OCI-LY1 (cell line): ENCODE data around the gene GMPS.

Experiments used
- H2AFZ ChIP-seq: fragments of 200-600 bp; sonication (generic), shearing (Covaris generic); 2 replicates; pipeline ENCODE4 v1.6.0; 2014; ENCODE audit warnings: antibody characterized with exemption, mild to moderate bottlenecking, low read length
- H3F3A ChIP-seq: fragments of 200-600 bp; sonication (generic), shearing (Covaris generic); 2 replicates; pipeline ENCODE4 v1.6.0; 2014; ENCODE audit warnings: mild to moderate bottlenecking, antibody characterized with exemption, low read length, moderate library complexity; ENCODE audit not compliant: insufficient read depth
- H3K27ac ChIP-seq: fragments of 200-600 bp; sonication (generic); 2 replicates; pipeline ENCODE4 v1.5.1; 2014; ENCODE audit warnings: low read length, mixed run types, mild to moderate bottlenecking, low read depth; ENCODE audit not compliant: poor library complexity, severe bottlenecking
- H3K27me3 ChIP-seq: fragments of 200-600 bp; sonication (generic); 2 replicates; pipeline ENCODE4 v1.6.0; 2014; ENCODE audit warnings: antibody characterized with exemption, mild to moderate bottlenecking, low read length, moderate library complexity; ENCODE audit not compliant: insufficient read depth
- H3K36me3 ChIP-seq: fragments of 200-600 bp; sonication (generic); 2 replicates; pipeline ENCODE4 v1.6.1; 2014; ENCODE audit warnings: mild to moderate bottlenecking, antibody characterized with exemption, low read length, moderate library complexity, mixed read lengths; ENCODE audit not compliant: insufficient read depth
- H3K4me1 ChIP-seq: fragments of 200-600 bp; sonication (generic); 2 replicates; pipeline ENCODE4 v1.5.1; 2014; ENCODE audit warnings: mild to moderate bottlenecking, low read length, moderate library complexity; ENCODE audit not compliant: insufficient read depth, severe bottlenecking
- H3K4me2 ChIP-seq: fragments of 200-600 bp; sonication (generic), shearing (Covaris generic); 2 replicates; pipeline ENCODE4 v1.6.1; 2014; ENCODE audit warnings: low read length
- H3K4me3 ChIP-seq: fragments of 200-600 bp; sonication (generic); 2 replicates; pipeline ENCODE4 v1.5.1; 2014; ENCODE audit warnings: low read length, low read depth, mild to moderate bottlenecking, mixed read lengths; ENCODE audit not compliant: poor library complexity, severe bottlenecking
- H3K79me2 ChIP-seq: fragments of 200-600 bp; shearing (Covaris generic); 2 replicates; pipeline ENCODE4 v1.6.1; 2016; ENCODE audit warnings: mixed run types, low read length, mixed read lengths; ENCODE audit not compliant: insufficient read depth
- H3K9ac ChIP-seq: fragments of 200-600 bp; sonication (generic), shearing (Covaris generic); 2 replicates; pipeline ENCODE4 v1.6.1; 2014; ENCODE audit warnings: mild to moderate bottlenecking, low read length, mixed read lengths
- H3K9me2 ChIP-seq: fragments of 200-600 bp; sonication (generic), shearing (Covaris generic); 2 replicates; pipeline ENCODE4 v1.6.1; 2014; ENCODE audit warnings: low read depth, mild to moderate bottlenecking, low read length, mixed read lengths
- H3K9me3 ChIP-seq: fragments of 200-600 bp; shearing (Covaris generic); 2 replicates; pipeline ENCODE4 v1.6.1; 2014; ENCODE audit warnings: low read length, mixed read lengths
- H4K20me1 ChIP-seq: fragments of 200-600 bp; sonication (generic), shearing (Covaris generic); 2 replicates; pipeline ENCODE4 v1.6.0; 2016; ENCODE audit warnings: mild to moderate bottlenecking, low read length; ENCODE audit not compliant: insufficient read depth
- EZH2 ChIP-seq: fragments of 200-600 bp; sonication (generic), shearing (Covaris generic); IDR thresholded peaks from 2 replicates; pipeline ENCODE4 v1.8.0; 2017; ENCODE audit warnings: borderline replicate concordance, mixed run types, mild to moderate bottlenecking, antibody characterized with exemption, low read length, moderate library complexity, mixed read lengths
- TF ChIP-seq, protein P1 (sequence below): fragments of 200-600 bp; sonication (generic), shearing (Covaris generic); IDR thresholded peaks from 2 replicates; pipeline ENCODE4 v1.5.1; 2017; ENCODE audit warnings: mild to moderate bottlenecking, antibody characterized with exemption, low read length, moderate library complexity, mixed read lengths

The GMPS gene

DNA sequence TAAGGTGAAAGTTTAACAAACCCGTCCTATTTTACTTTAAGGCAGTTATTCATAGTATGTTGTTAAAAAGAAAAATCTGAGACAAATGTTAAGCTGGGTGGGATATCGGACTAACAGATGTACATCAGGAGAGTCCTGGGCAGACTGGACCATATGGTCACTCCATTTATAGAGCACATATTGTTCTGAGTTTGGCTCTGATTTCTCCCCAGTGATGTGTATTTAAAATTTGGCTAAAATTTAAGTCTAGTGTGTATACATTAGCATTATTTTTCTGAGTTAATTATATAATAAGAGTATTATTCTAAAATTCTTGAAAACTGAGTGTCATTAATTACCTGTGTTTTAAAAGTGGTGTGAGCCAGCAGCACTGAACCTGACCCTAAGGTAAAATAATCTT, 6.1 kb downstream of the GMPS start:
- Histone ChIP-seq H3K27me3 (no peaks in the 10 kb centered on the region), H3K4me1 (peaks cover 45% of the 10 kb centered on the region), H2AFZ (no peak overlapping the region), H3K36me3 (peaks cover 4% of the 10 kb centered on the region; the same call in 1 of the 2 replicates), H3K4me2 (no peak overlapping the region; the same call in 1 of the 2 replicates), H3F3A (no peaks in the 10 kb centered on the region), H3K79me2 (peaks cover 100% of the 10 kb centered on the region), H3K9me3 (no peaks in the 10 kb centered on the region), H3K9me2 (no peaks in the 10 kb centered on the region), H3K4me3 (no peak overlapping the region), H3K27ac (no peak overlapping the region), H3K9ac (no peak overlapping the region), H4K20me1 (no peaks in the 10 kb centered on the region; the same call in none of the 2 replicates)
- no peak for TF ChIP-seq EZH2
- TF ChIP-seq, protein P1, sequence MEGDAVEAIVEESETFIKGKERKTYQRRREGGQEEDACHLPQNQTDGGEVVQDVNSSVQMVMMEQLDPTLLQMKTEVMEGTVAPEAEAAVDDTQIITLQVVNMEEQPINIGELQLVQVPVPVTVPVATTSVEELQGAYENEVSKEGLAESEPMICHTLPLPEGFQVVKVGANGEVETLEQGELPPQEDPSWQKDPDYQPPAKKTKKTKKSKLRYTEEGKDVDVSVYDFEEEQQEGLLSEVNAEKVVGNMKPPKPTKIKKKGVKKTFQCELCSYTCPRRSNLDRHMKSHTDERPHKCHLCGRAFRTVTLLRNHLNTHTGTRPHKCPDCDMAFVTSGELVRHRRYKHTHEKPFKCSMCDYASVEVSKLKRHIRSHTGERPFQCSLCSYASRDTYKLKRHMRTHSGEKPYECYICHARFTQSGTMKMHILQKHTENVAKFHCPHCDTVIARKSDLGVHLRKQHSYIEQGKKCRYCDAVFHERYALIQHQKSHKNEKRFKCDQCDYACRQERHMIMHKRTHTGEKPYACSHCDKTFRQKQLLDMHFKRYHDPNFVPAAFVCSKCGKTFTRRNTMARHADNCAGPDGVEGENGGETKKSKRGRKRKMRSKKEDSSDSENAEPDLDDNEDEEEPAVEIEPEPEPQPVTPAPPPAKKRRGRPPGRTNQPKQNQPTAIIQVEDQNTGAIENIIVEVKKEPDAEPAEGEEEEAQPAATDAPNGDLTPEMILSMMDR: no peak

DNA sequence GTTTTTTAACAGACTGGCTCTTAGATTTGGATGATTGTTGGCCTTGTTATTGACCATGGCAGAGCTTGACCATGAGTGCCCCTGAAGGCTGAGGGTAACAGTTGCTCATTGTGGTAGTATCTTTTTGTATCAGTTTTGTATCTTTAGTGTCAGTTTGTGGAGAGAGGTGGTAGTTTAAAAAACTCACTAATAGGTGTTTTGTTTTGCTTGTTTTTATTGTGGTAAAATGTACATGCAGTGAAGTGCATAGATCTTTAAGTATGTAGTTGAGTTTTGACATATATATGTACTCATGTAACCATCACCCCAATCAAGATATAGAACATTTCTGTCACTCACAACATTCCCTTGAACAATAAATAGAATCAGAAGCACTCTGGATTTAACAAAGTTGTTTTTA, 9.8 kb downstream of the GMPS start:
- Histone ChIP-seq H4K20me1 (peaks cover 5% of the 10 kb centered on the region; the same call in 1 of the 2 replicates), H3K27ac (no peak overlapping the region), H3K9me3 (no peaks in the 10 kb centered on the region), H3K27me3 (no peaks in the 10 kb centered on the region), H2AFZ (no peak overlapping the region), H3K9me2 (no peaks in the 10 kb centered on the region), H3K4me2 (no peak overlapping the region), H3K9ac (no peak overlapping the region), H3K4me3 (no peak overlapping the region), H3F3A (no peaks in the 10 kb centered on the region), H3K36me3 (peaks cover 4% of the 10 kb centered on the region; the same call in 1 of the 2 replicates), H3K79me2 (peaks cover 100% of the 10 kb centered on the region), H3K4me1 (peaks cover 42% of the 10 kb centered on the region)
- TF ChIP-seq, protein P1: no peak
- no peak for TF ChIP-seq EZH2

DNA sequence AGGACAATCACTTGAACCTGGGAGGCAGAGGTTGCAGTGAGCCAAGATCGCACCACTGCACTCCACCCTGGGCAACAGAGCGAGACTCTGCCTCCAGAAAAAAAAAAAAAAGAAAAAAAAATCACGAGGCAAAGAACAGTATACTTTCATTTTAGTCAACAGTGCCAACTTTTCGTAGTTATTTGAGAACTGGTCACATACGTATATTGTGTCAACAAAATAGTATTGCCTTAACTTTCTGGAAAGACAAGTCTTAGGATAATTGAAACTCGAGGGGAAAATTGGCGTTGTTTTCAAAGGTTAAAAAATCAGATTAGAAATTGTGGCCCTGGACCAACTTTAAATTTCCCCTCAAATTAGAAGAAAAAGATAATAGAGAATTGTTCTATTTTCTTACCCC, 13.8 kb downstream of the GMPS start:
- Histone ChIP-seq H3K9ac (no peak overlapping the region), H4K20me1 (peaks cover 5% of the 10 kb centered on the region), H2AFZ (no peak overlapping the region), H3K4me1 (peaks cover 44% of the 10 kb centered on the region), H3K79me2 (peaks cover 100% of the 10 kb centered on the region), H3K4me3 (no peak overlapping the region), H3K27me3 (no peaks in the 10 kb centered on the region), H3K9me2 (no peaks in the 10 kb centered on the region), H3K9me3 (no peaks in the 10 kb centered on the region), H3K4me2 (no peak overlapping the region), H3K27ac (no peak overlapping the region), H3F3A (no peaks in the 10 kb centered on the region), H3K36me3 (no peaks in the 10 kb centered on the region)
- TF ChIP-seq, protein P1: no peak; the same call in 1 of the 2 replicates
- no peak for TF ChIP-seq EZH2
